HG02943 (cell line): ENCODE measurements around the gene LITAF.
A peak's percentile ranks its signal among the peaks of the same experiment; 100 is the strongest.

Experiments
- ATAC-seq: cut with Tn5 transposase; IDR thresholded peaks from one replicate; pipeline ENCODE4 v1.9.1; 2021; ENCODE audit warnings: mild to moderate bottlenecking, low read depth, moderate library complexity; ENCODE audit not compliant: unreplicated experiment

Gene LITAF

GRCh38 chr16:11586856-11587642 lies at the start of gene LITAF:
TSS of gene LITAF (minus strand) at chr16:11586919. CDS start at chr16:11556730, 30,189 bp downstream.
- peak; percentile 47 for ATAC-seq

GRCh38 chr16:11636172-11636721 lies 49.5 kb upstream of the LITAF start:
- ATAC-seq, result no peak

- ATAC-seq, result no peak
These were observed 49.0 kb upstream of the LITAF start for GRCh38 chr16:11635679-11636171.

GRCh38 chr16:11635113-11635652 lies 48.5 kb upstream of the LITAF start:
- ATAC-seq, result no peak

GRCh38 chr16:11634312-11634711 lies 47.6 kb upstream of the LITAF start:
- ATAC-seq, result no peak

- ATAC-seq, result no peak
These were observed 46.4 kb upstream of the LITAF start for GRCh38 chr16:11633113-11633512.

- ATAC-seq, result no peak
These were observed 45.8 kb upstream of the LITAF start for GRCh38 chr16:11632455-11632939.

DNA sequence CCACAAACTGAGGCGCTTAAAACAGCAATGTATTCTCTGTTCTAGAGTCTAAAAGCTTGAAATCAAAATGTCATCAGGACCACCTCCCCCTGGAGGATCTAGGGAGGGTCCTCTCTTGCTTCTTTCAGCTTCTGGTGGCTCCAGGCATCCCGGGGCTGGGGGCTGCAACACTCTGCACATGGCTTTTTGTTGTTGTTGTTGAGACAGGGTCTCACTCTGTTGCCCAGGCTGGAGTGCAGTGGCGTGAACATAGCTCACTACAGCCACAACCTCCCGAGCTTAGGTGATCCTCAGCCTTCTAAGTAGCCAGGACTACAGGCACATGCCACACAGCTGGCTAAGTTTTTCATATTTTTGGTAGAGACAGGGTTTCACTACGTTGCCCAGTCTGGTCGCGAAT lies 44.5 kb upstream of the LITAF start:
- no peak for ATAC-seq

GRCh38 chr16:11630768-11631056 lies 44.0 kb upstream of the LITAF start:
- no peak for ATAC-seq

GRCh38 chr16:11630046-11630767 lies 43.5 kb upstream of the LITAF start:
- no peak for ATAC-seq

DNA sequence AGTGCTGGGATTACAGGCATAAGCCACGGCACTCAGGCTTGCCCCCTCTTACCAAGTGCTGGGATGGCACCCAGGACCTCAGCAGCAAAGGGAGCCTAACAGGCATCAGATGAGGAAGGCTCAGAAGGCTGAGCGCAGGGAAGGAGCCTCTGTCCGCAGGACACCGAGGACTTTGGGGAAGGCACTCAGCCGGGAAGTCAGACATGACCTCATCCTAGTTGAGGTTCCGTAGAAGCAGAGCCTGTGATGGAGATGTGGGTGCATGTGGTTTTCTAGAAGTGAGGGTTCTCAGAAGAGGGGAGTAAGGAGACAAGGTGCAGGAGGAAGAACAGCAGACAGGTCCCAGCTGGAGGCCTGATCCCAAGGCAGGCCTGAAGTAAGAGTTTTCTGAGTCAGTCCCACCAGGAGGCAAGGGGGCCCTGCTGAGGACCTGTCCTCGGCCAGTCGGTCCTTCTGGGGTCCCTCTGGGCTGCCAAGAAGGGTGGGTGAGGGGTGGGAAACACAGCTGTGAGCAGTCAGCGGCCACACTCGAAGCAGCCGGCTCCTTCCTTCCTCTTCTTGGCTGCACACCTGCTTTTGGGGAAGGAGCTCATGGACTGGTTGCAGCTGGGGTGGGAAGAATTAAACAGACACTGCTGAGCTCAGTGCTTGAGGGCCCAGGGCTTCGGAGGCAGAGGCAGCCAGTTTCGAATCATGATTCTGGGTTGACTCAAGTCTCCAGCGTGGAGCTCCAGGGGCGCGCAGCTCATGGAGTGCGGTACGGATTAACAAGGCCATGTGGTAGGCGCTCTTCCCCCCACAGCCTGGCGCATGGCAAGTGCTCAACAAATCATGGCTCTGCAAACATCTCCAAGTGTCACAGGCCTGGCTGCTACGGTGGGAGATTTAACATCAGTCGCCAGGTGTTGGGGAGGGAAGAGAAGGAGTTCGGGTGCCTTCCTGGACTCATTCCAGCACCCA lies 42.6 kb upstream of the LITAF start:
- no peak for ATAC-seq

- ATAC-seq, result no peak
These were observed 41.2 kb upstream of the LITAF start for GRCh38 chr16:11627822-11628457.

- no peak for ATAC-seq
These were observed 40.6 kb upstream of the LITAF start for GRCh38 chr16:11627292-11627663.

- no peak for ATAC-seq
These were observed 40.1 kb upstream of the LITAF start for GRCh38 chr16:11626657-11627291.

- ATAC-seq, result no peak
These were observed 39.0 kb upstream of the LITAF start for GRCh38 chr16:11625769-11626168.

- no peak for ATAC-seq
These were observed 38.2 kb upstream of the LITAF start for GRCh38 chr16:11624636-11625607.

GRCh38 chr16:11624205-11624604 lies 37.5 kb upstream of the LITAF start:
- no peak for ATAC-seq
